ENCODE results near the gene IGFL1. TPM values are rescaled to one million over a fixed set of nuclear protein-coding genes. Genes with fewer than 3 reads are reported as not detected.
"Not testable (repeated sequence)": the region's sequence is repeated elsewhere in the genome, so short reads cannot be mapped to it uniquely, and the experiment has no call there.

The IGFL1 gene
- total RNA-seq, 1 donor, result not detected

DNA sequence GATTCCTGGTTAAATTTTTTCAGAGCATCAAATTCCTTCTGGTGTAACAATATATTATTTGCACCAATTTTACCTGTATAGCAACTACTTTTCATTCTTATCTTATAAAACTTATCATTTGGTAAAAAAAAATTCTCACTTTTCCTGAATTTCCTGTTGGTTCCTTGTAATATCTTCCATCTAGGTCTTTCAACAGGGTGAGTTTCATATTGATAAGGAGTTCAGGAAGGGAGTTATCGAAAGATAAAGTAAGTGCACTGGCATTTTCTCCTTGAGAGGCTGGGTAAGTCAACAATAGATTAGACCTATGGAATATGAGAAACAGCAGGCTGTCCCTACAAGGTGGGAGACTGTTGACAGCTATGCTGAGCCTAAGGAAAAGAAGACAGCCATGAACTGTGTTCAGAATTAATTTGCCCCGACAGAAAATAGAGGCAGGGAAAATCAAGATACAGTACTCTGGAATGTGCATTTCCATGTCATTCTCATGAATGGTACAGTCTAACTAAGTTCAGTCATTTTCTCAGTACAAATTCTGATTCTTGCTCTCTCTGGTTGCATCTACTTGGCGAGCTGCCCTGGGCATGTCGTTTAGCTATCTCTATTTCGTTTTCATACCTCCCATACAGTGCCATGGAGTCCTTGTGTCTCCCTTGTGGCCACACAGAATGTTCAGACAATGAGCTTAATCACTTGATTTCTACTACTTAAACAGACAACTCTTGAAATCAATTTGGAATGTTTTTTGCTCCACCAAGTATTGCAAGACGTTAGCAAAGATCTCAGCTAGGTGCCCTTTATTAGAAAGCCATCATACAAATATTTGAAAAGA is 9.9 kb downstream of the IGFL1 start:
- DNase-seq (ENCODE audit: low read depth), result no peak
- no peak overlapping the region for H3K4me3 ChIP-seq (ENCODE audit: low read depth, low read length)
- TF ChIP-seq, protein P1, sequence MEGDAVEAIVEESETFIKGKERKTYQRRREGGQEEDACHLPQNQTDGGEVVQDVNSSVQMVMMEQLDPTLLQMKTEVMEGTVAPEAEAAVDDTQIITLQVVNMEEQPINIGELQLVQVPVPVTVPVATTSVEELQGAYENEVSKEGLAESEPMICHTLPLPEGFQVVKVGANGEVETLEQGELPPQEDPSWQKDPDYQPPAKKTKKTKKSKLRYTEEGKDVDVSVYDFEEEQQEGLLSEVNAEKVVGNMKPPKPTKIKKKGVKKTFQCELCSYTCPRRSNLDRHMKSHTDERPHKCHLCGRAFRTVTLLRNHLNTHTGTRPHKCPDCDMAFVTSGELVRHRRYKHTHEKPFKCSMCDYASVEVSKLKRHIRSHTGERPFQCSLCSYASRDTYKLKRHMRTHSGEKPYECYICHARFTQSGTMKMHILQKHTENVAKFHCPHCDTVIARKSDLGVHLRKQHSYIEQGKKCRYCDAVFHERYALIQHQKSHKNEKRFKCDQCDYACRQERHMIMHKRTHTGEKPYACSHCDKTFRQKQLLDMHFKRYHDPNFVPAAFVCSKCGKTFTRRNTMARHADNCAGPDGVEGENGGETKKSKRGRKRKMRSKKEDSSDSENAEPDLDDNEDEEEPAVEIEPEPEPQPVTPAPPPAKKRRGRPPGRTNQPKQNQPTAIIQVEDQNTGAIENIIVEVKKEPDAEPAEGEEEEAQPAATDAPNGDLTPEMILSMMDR (IDR thresholded peaks at IDR 0.05; ENCODE audit: insufficient read depth, low read length), result no peak

DNA sequence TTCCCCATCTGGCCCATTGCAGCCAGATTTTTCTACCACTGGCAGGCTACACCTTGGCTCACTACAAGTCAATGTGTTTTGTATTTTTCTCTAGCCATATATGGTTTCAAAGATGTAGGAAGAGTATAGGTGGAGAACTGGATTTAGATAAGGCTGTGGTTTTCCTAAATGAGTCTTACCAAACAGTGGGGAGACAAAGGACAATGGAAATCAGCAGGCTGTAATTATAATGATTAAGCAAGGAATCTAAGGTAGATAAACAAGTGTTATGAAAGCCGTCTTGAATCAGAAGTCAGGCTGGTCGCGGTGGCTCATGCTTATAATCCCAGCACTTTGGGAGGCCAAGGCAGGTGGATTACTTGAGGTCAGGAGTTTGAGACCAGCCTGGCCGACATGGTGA is 11.2 kb downstream of the IGFL1 start:
- DNase-seq (ENCODE audit: low read depth), result no peak
- TF ChIP-seq, protein P1 (IDR thresholded peaks at IDR 0.05; ENCODE audit: insufficient read depth, low read length), result no peak
- no peak overlapping the region for H3K4me3 ChIP-seq (ENCODE audit: low read depth, low read length)

DNA sequence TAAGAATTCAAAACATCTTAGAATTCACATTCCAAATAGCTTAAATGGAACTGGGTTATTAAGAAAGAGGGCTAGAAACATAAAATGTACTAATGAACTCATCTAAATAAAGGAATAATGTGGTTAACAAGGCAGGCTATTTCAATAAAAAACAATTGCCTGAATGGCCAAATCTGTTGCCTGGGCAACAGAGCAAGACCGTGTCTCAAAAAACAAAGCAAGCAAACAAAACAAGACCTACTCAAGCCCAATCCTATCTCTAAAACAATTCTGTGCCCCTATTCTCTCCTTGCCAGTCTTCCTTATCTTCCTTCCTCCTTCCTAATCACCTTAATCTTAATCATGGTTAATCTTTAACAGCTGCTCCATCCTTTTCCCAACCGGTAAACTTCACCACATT is 12.1 kb downstream of the IGFL1 start:
- no peak overlapping the region for H3K4me3 ChIP-seq (ENCODE audit: low read depth, low read length)
- TF ChIP-seq, protein P1 (IDR thresholded peaks at IDR 0.05; ENCODE audit: insufficient read depth, low read length), result no peak
- no peak for DNase-seq (ENCODE audit: low read depth)

DNA sequence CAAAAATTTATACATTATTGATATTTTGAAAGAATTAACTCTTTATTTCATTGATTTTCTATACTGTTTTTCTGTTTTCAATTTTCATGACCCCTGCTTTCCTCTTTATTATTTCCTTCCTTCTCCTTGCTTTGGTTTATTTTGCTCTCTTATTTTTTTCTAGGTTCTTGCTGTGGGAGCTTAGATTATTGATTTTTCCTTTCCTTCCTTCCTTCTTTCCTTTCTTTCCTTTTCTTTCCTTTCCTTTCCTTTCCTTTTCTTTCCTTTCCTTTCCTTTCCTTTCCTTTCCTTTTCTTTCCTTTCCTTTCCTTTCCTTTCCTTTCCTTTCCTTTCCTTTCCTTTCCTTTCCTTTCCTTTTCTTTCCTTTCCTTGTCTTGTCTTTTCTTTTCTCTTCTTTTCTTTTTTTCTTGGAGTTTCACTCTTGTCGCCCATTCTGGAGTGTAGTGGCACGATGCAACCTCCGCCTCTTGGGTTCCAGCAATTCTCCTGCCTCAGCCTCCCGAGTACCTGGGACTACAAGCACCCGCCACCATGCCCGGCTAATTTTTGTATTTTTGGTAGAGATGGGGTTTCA is 13.6 kb downstream of the IGFL1 start:
- DNase-seq (ENCODE audit: low read depth); H3K4me3 ChIP-seq (ENCODE audit: low read depth, low read length): not testable (repeated sequence)

DNA sequence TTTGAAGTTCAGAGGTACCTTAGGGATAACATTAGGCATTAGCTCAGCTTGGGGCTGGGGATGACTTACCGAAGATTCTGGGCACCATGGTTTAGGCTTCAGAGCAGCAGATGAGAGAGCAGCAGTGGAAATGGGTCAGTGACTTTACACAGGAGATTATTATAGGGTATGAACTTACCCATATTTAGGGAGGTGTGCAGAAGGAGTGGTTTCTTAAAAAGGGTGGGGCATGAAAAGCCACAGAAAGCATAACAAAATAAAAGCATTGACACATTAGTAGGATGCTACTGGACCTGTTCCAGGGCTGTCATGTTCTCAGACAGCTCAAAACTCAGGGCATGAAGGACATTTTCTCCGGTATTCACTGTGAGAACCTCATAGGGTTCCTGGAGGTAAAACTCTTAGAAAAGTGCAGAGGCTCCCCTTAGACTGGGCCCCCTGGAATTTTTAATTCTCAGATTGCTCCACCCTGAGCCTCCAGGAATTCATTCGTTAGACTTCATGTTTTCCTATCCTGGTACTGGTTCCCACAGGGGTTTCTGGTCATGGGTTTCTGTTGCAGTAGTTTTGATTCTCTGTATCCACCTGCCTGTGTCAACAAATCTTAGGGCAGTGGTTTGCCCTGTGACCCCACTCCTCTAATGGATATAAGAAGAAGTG is 20.7 kb downstream of the IGFL1 start:
- no peak overlapping the region for H3K4me3 ChIP-seq (ENCODE audit: low read depth, low read length)
- no peak for DNase-seq (ENCODE audit: low read depth)
- TF ChIP-seq, protein P1 (IDR thresholded peaks at IDR 0.05; ENCODE audit: insufficient read depth, low read length), result no peak

DNA sequence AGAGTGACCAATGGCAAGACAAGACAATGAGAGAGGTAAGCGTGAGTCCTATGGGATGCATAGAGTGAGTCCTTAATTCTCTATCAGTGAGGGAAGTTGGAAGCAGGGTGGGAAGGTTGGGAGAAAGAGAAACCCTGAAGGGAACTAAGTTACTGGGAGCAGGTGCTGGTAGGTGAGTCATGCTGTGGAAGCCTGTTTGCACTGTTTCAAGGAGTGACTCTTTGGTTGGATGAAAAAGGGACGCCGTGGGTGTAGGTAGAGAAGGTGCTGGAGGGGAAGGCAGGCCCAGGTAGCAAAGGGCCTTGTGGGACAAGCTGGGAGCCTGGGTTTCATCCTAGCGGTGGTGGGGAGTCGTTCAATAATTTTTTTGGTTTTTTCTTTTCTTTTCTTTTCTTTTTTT is 21.9 kb downstream of the IGFL1 start:
- H3K4me3 ChIP-seq (ENCODE audit: low read depth, low read length), result no peak overlapping the region
- TF ChIP-seq, protein P1 (IDR thresholded peaks at IDR 0.05; ENCODE audit: insufficient read depth, low read length), result no peak
- DNase-seq (ENCODE audit: low read depth), result no peak

DNA sequence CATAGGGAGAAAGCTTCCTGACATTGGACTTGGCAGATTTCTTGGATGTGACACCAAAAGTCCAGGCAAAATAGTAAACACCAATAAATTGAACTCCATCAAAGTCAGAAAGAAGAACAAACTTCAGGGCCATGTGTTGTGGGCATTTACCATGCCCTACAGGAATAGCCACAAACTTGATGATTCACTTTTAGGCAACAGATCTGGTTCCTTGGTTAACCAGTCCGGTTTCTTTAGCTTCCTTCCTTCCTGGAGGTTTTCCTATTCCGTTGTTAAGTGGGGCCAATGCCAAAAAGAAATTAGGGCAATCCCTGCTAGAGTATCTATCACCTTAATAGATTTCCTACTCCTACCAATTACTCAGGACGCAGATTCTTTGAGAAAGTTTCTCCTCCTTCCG is 25.2 kb downstream of the IGFL1 start:
- no peak for DNase-seq (ENCODE audit: low read depth)
- no peak overlapping the region for H3K4me3 ChIP-seq (ENCODE audit: low read depth, low read length)
- TF ChIP-seq, protein P1 (IDR thresholded peaks at IDR 0.05; ENCODE audit: insufficient read depth, low read length), result no peak

All from fibroblast of the aortic adventitia (primary cell).